Coronary artery (tissue), 2 donors: Measurements from ENCODE around the gene ANO9.
A peak's percentile ranks its signal among the peaks of the same experiment; 100 is the strongest.

Experiments used
- DNase-seq: peaks from one replicate; pipeline ENCODE4 v3.0.0-alpha.2; 2017; ENCODE audit warnings: low spot score
- H3K27ac ChIP-seq, 2 donors: fragments of 200-600 bp; sonication (generic); one replicate each; pipeline ENCODE4 v1.5.1; 2016 to 2019
- H3K4me3 ChIP-seq: fragments of 200-600 bp; sonication (generic); 2 replicates; pipeline ENCODE4 v1.5.1; 2016; ENCODE audit warnings: mild to moderate bottlenecking, moderate library complexity
- TF ChIP-seq, protein P1 (sequence below): fragments of 200-600 bp; sonication (generic); IDR thresholded peaks from one replicate; pipeline ENCODE4 v1.5.1; 2019; ENCODE audit warnings: antibody characterized with exemption

ANO9 gene

GRCh38 chr11:464316-464715 is 22.5 kb upstream of the ANO9 start:
- TF ChIP-seq, protein P1, sequence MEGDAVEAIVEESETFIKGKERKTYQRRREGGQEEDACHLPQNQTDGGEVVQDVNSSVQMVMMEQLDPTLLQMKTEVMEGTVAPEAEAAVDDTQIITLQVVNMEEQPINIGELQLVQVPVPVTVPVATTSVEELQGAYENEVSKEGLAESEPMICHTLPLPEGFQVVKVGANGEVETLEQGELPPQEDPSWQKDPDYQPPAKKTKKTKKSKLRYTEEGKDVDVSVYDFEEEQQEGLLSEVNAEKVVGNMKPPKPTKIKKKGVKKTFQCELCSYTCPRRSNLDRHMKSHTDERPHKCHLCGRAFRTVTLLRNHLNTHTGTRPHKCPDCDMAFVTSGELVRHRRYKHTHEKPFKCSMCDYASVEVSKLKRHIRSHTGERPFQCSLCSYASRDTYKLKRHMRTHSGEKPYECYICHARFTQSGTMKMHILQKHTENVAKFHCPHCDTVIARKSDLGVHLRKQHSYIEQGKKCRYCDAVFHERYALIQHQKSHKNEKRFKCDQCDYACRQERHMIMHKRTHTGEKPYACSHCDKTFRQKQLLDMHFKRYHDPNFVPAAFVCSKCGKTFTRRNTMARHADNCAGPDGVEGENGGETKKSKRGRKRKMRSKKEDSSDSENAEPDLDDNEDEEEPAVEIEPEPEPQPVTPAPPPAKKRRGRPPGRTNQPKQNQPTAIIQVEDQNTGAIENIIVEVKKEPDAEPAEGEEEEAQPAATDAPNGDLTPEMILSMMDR, result no peak
- DNase-seq, result no peak
- Histone ChIP-seq H3K4me3 (no peak overlapping the region), H3K27ac (no peak overlapping the region)

- DNase-seq, result no peak
- TF ChIP-seq, protein P1, result no peak
- Histone ChIP-seq H3K27ac (no peak overlapping the region), H3K4me3 (no peak overlapping the region)
Observed at GRCh38 chr11:462107-462890, 20.5 kb upstream of the ANO9 start.

DNA sequence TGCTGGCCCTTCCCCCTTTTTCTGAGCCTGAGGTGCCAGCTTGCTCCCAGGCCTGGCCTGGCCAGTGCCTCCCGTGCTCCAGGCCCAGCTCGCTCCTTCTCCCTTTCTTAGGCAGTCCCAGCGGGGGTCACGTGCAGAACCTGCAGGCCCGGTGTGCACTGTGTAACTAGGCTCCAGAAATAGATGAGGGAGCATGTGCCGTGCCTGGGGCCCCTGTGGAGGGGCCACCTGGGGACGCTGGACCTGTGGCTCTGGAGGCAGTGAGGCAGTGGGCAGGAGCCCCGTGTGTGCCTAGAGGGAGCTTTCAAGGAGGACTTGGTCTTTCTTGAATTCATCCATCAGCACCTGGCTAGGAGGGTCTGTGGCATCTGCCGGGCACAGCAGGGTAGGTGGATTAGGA is 19.8 kb upstream of the ANO9 start:
- Histone ChIP-seq H3K27ac (peak overlapping the region in 1 of 2 donors; percentile 50), H3K4me3 (no peak overlapping the region)
- TF ChIP-seq, protein P1, result no peak
- DNase-seq, result no peak

GRCh38 chr11:460331-461199 is 18.8 kb upstream of the ANO9 start:
- TF ChIP-seq, protein P1, result no peak
- Histone ChIP-seq H3K27ac (peak overlapping the region; percentile 50 to 57), H3K4me3 (no peak overlapping the region)
- DNase-seq, result no peak

DNA sequence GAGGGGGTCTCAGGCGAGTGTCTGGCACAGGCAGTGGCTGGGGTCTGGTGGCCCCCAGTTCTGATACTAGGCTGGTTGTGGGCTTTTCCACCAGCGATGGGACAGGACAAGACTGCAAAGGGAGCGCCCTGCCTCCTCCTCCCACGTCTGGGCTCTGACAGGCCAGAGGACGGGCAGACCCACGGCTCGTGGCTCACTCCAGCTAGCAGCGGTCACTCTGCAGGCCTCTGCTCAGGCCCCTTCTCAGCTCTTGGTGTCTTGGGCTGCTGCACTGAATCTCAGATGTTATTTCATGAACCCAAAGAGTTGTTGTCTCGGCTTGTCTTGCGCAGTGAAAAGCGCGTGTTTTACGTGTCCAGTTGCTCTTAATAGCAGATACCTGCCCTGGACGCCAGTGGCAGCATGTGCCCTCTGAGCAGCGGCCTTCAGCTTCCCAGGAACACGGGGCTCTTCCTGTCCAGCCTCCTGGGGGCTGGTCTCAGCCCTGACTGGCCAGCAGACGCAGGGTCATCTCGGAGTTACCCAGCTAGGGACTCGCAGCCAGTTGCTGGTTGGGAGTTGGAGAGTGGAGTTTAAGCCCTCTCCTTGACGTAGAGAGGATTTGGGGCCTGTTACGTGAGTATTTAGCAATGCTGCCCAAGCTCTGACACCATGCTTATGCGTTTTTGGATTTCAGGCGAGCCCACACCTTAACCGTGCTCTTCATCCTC is 17.9 kb upstream of the ANO9 start:
- TF ChIP-seq, protein P1, result no peak
- no peak for DNase-seq
- Histone ChIP-seq H3K4me3 (no peak overlapping the region), H3K27ac (peak overlapping the region; percentile 50 to 57)

- Histone ChIP-seq H3K27ac (no peak overlapping the region), H3K4me3 (no peak overlapping the region)
- TF ChIP-seq, protein P1, result no peak
- no peak for DNase-seq
Observed at GRCh38 chr11:457111-457760, 15.4 kb upstream of the ANO9 start.
